K562 treated with DMSO at 1 percent for 48 hours (cell line): ENCODE measurements around the gene TMEM135. TPM values are rescaled to one million over a fixed set of nuclear protein-coding genes. Genes with fewer than 3 reads are reported as not detected.

Source experiments
- total RNA-seq: library from RNA; unstranded; fragments of 300-600 nt; gene quantifications from 2 replicates; pipeline ENCODE4 v1.2.3, GENCODE V29; 2022; ENCODE audit warnings: low replicate concordance; ENCODE audit errors: extremely low read depth

TMEM135 gene
- total RNA-seq, result not detected in 2 replicates

GRCh38 chr11:87037450-87038234, at the start of gene TMEM135:
TMEM135 (plus strand) TSS chr11:87037934; CDS start chr11:87038046, 112 bp downstream.

Other genes starting within 250 kb of the TMEM135 start
- gene PRSS23, start 237.4 kb upstream of the TMEM135 start, total RNA-seq, result not detected in 2 replicates
- gene FZD4, start 82.5 kb upstream of the TMEM135 start, total RNA-seq, result not detected in 2 replicates